Loucy (cell line): ENCODE data around the gene EFR3B.
"Not testable (repeated sequence)": the region's sequence is repeated elsewhere in the genome, so short reads cannot be mapped to it uniquely, and the experiment has no call there.

Experiments used
- H2AFZ ChIP-seq: fragments of 200-600 bp; sonication (generic); 2 replicates; pipeline ENCODE4 v1.6.0; 2016; ENCODE audit warnings: antibody characterized with exemption, mild to moderate bottlenecking, low read length, moderate library complexity
- H3F3A ChIP-seq: fragments of 200-600 bp; 2 replicates; pipeline ENCODE4 v1.6.0; 2016; ENCODE audit warnings: antibody characterized with exemption, low read depth, mild to moderate bottlenecking
- H3K27me3 ChIP-seq: fragments of 200-600 bp; sonication (generic); 2 replicates; pipeline ENCODE4 v1.6.1; 2014; ENCODE audit warnings: low read length, mild to moderate bottlenecking; ENCODE audit not compliant: insufficient read depth, poor library complexity, severe bottlenecking
- H3K36me3 ChIP-seq: fragments of 200-600 bp; sonication (generic); 2 replicates; pipeline ENCODE4 v1.6.1; 2016; ENCODE audit warnings: low read length; ENCODE audit not compliant: insufficient read depth
- H3K4me1 ChIP-seq: fragments of 200-600 bp; sonication (generic); 2 replicates; pipeline ENCODE4 v1.5.1; 2014; ENCODE audit warnings: low read length, mild to moderate bottlenecking; ENCODE audit not compliant: insufficient read depth, poor library complexity, severe bottlenecking
- H3K4me2 ChIP-seq: fragments of 200-600 bp; sonication (generic); 2 replicates; pipeline ENCODE4 v1.6.0; 2014; ENCODE audit warnings: antibody characterized with exemption, low read length, low read depth, mild to moderate bottlenecking; ENCODE audit not compliant: poor library complexity, severe bottlenecking
- H3K4me3 ChIP-seq: fragments of 200-600 bp; sonication (generic); 2 replicates; pipeline ENCODE4 v1.5.1; 2014; ENCODE audit warnings: low read length, mild to moderate bottlenecking, mixed read lengths; ENCODE audit not compliant: poor library complexity, severe bottlenecking
- H3K79me2 ChIP-seq: fragments of 200-600 bp; sonication (generic); 2 replicates; pipeline ENCODE4 v1.6.1; 2014; ENCODE audit warnings: low read length; ENCODE audit not compliant: insufficient read depth
- H3K9ac ChIP-seq: fragments of 200-600 bp; sonication (generic); 2 replicates; pipeline ENCODE4 v1.6.0; 2014; ENCODE audit warnings: mild to moderate bottlenecking, low read depth, low read length, moderate library complexity; ENCODE audit not compliant: poor library complexity, severe bottlenecking
- H3K9me2 ChIP-seq: fragments of 200-600 bp; sonication (generic); replicated peaks from 2 replicates; pipeline ENCODE4 v1.6.1; 2016; ENCODE audit warnings: low read depth, low read length, mixed read lengths
- H3K9me3 ChIP-seq: fragments of 200-600 bp; sonication (generic); 2 replicates; pipeline ENCODE4 v1.6.1; 2014; ENCODE audit warnings: mild to moderate bottlenecking, antibody characterized with exemption, low read length, low read depth; ENCODE audit not compliant: insufficient read depth
- H4K20me1 ChIP-seq: fragments of 200-600 bp; sonication (generic); 2 replicates; pipeline ENCODE4 v1.6.0; 2014; ENCODE audit warnings: antibody characterized with exemption, low read length, mild to moderate bottlenecking; ENCODE audit not compliant: insufficient read depth, poor library complexity, severe bottlenecking
- EZH2phosphoT487 ChIP-seq: fragments of 200-600 bp; IDR thresholded peaks from 2 replicates; pipeline ENCODE4 v1.6.1; 2018; ENCODE audit warnings: antibody characterized with exemption, mild to moderate bottlenecking, moderate library complexity, borderline replicate concordance
- TF ChIP-seq, protein P1 (sequence below): fragments of 200-600 bp; sonication (generic); conservative IDR thresholded peaks from 2 replicates; pipeline ENCODE4 v1.5.1; 2014; ENCODE audit warnings: mild to moderate bottlenecking, antibody characterized with exemption, low read length

Gene EFR3B, protein sequence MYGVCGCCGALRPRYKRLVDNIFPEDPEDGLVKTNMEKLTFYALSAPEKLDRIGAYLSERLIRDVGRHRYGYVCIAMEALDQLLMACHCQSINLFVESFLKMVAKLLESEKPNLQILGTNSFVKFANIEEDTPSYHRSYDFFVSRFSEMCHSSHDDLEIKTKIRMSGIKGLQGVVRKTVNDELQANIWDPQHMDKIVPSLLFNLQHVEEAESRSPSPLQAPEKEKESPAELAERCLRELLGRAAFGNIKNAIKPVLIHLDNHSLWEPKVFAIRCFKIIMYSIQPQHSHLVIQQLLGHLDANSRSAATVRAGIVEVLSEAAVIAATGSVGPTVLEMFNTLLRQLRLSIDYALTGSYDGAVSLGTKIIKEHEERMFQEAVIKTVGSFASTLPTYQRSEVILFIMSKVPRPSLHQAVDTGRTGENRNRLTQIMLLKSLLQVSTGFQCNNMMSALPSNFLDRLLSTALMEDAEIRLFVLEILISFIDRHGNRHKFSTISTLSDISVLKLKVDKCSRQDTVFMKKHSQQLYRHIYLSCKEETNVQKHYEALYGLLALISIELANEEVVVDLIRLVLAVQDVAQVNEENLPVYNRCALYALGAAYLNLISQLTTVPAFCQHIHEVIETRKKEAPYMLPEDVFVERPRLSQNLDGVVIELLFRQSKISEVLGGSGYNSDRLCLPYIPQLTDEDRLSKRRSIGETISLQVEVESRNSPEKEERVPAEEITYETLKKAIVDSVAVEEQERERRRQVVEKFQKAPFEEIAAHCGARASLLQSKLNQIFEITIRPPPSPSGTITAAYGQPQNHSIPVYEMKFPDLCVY

DNA sequence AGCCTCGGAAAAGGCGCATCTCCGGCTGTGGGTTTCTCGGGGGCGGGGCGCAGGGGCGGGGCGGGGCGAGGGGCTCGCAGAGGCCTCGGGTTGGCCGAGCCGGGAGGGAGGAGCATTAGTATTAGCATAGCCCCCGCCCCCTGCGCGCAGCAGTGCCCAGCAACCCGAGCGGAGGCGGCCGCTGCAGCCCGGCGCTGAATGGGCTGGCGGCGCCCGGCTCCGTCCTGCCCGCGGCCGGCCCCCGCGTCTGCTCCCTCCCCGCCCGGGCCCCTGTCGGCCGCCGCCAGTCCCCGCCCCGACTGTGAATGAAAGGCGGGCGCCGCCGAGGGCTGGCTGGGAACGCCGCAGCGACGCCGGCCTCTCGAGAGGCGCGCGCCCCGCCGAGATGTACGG lies at the start of gene EFR3B:
EFR3B (plus strand) TSS at position 149 of the 393 bp plus-strand sequence; CDS start at position 386, 237 bp downstream.
- H3K27me3 ChIP-seq = peaks cover 11% of the 10 kb centered on the region
- no peaks in the 10 kb centered on the region for H4K20me1 ChIP-seq
- peak within 1 kb of the TSS; percentile 94 for H3K4me2 ChIP-seq
- TF ChIP-seq, protein P1, sequence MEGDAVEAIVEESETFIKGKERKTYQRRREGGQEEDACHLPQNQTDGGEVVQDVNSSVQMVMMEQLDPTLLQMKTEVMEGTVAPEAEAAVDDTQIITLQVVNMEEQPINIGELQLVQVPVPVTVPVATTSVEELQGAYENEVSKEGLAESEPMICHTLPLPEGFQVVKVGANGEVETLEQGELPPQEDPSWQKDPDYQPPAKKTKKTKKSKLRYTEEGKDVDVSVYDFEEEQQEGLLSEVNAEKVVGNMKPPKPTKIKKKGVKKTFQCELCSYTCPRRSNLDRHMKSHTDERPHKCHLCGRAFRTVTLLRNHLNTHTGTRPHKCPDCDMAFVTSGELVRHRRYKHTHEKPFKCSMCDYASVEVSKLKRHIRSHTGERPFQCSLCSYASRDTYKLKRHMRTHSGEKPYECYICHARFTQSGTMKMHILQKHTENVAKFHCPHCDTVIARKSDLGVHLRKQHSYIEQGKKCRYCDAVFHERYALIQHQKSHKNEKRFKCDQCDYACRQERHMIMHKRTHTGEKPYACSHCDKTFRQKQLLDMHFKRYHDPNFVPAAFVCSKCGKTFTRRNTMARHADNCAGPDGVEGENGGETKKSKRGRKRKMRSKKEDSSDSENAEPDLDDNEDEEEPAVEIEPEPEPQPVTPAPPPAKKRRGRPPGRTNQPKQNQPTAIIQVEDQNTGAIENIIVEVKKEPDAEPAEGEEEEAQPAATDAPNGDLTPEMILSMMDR = no peak
- TF ChIP-seq EZH2phosphoT487 = no peak
- H3K4me1 ChIP-seq = peaks cover 22% of the 10 kb centered on the region
- peak within 1 kb of the TSS; percentile 76 for H3K4me3 ChIP-seq
- H3K79me2 ChIP-seq = no peaks in the 10 kb centered on the region
- no peaks in the 10 kb centered on the region for H3K9me2 ChIP-seq
- no peaks in the 10 kb centered on the region for H3K9me3 ChIP-seq
- H2AFZ ChIP-seq = peak within 1 kb of the TSS; percentile 89
- H3F3A ChIP-seq = no peaks in the 10 kb centered on the region
- no peaks in the 10 kb centered on the region for H3K36me3 ChIP-seq
- H3K9ac ChIP-seq = peak within 1 kb of the TSS; percentile 61

DNA sequence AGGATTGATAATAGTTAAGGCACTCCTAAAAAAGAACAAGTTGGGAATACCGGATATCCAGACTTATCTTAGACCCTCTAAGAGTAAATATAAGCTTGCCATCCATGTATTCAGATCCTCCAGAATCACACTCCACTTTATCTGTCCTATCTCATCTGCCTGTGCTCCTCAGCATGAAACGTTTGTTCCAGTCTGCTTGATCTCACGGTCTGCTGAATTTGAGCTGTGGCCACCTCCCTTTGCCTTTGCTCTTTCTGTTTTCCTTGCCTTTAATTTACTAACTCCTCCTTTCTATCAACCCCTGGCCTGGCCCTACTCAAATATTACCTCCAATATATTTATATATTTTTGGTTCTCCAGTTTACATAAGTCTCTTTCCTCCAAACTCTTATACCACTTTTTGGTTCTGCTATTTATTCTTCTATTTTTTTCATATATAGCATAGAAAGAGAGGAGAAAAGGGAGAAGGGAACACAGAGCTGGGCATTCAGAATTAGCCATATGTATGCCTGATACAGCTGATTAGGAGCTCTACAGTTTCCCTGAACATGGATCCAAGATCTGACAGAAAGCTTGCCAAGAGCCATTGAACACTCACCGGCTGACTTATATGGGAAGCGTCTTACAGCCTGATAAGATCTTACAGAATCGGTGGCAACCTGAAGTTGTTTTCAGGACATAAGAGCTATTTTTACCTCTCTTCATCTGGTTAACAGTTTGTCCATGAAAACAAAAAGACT lies 48.3 kb upstream of the EFR3B start:
- Histone ChIP-seq H3K9me2 (no peaks in the 10 kb centered on the region), H3K27me3 (no peaks in the 10 kb centered on the region), H3K9ac (no peak overlapping the region), H2AFZ (no peak overlapping the region), H3K4me2 (no peak overlapping the region), H4K20me1 (no peaks in the 10 kb centered on the region), H3F3A (no peaks in the 10 kb centered on the region), H3K79me2 (no peaks in the 10 kb centered on the region), H3K4me1 (no peaks in the 10 kb centered on the region), H3K9me3 (no peaks in the 10 kb centered on the region), H3K4me3 (no peak overlapping the region), H3K36me3 (no peaks in the 10 kb centered on the region)
- TF ChIP-seq EZH2phosphoT487 = no peak
- TF ChIP-seq, protein P1 = no peak

DNA sequence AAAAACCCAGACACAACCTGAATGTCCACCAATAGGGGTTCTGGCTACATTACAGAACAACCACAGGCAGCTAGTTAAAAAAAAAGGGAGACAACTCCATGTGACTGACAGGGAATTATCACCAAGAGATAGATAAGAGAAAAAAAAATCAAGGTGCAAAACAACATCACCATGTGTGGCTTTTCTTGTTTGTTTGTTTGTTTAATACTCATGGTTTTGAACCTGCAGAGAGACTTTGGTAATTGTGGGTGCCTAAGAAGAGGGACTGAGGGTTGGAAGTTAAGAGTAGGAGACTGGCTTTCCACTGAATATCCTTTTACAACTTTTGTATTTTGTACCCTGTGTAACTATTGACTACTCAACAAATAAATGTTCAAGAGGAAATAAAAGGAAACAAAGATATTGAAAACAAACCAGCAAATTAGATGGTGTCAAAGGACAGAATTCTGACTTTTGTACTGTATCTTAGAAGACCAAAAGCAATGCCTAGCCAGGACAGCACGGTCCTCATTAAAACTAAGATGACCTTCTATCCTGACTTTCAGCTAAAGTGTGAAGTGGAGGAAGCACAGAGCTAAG lies 47.6 kb upstream of the EFR3B start:
- H3K36me3 ChIP-seq = no peaks in the 10 kb centered on the region
- H3K9ac ChIP-seq = no peak overlapping the region
- TF ChIP-seq, protein P1 = no peak
- no peaks in the 10 kb centered on the region for H3K4me1 ChIP-seq
- H3K4me3 ChIP-seq = no peak overlapping the region
- no peaks in the 10 kb centered on the region for H3K9me3 ChIP-seq
- H3K27me3 ChIP-seq = no peaks in the 10 kb centered on the region
- no peaks in the 10 kb centered on the region for H3K79me2 ChIP-seq
- no peaks in the 10 kb centered on the region for H4K20me1 ChIP-seq
- H2AFZ ChIP-seq = no peak overlapping the region
- H3K9me2 ChIP-seq = no peaks in the 10 kb centered on the region
- no peaks in the 10 kb centered on the region for H3F3A ChIP-seq
- H3K4me2 ChIP-seq = no peak overlapping the region

DNA sequence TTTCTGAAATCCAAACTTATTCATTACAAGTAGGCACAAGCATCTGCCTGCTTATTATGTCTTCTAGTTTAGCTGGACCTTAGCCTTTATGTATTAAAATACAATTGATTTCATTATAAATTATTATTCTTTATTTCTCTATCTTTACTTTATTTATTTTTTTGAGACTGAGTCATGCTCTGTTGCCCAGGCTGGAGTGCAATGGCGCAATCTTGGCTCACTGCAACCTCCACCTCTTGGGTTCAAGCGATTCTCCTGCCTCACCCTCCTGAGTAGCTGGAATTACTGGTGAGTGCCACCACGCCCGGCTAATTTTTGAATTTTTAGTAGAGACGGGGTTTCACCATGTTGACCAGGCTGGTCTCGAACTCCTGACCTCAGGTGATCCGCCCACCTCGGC lies 42.8 kb upstream of the EFR3B start:
- H3K36me3 ChIP-seq, H3K9me2 ChIP-seq, H3F3A ChIP-seq, H3K4me2 ChIP-seq, H2AFZ ChIP-seq, H3K79me2 ChIP-seq, H3K4me3 ChIP-seq, H3K9ac ChIP-seq, H3K9me3 ChIP-seq, H3K27me3 ChIP-seq, H3K4me1 ChIP-seq, H4K20me1 ChIP-seq: not testable (repeated sequence)
